ENCODE results near the gene TRMO.

The TRMO gene, protein sequence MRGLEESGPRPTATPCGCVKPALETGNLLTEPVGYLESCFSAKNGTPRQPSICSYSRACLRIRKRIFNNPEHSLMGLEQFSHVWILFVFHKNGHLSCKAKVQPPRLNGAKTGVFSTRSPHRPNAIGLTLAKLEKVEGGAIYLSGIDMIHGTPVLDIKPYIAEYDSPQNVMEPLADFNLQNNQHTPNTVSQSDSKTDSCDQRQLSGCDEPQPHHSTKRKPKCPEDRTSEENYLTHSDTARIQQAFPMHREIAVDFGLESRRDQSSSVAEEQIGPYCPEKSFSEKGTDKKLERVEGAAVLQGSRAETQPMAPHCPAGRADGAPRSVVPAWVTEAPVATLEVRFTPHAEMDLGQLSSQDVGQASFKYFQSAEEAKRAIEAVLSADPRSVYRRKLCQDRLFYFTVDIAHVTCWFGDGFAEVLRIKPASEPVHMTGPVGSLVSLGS

DNA sequence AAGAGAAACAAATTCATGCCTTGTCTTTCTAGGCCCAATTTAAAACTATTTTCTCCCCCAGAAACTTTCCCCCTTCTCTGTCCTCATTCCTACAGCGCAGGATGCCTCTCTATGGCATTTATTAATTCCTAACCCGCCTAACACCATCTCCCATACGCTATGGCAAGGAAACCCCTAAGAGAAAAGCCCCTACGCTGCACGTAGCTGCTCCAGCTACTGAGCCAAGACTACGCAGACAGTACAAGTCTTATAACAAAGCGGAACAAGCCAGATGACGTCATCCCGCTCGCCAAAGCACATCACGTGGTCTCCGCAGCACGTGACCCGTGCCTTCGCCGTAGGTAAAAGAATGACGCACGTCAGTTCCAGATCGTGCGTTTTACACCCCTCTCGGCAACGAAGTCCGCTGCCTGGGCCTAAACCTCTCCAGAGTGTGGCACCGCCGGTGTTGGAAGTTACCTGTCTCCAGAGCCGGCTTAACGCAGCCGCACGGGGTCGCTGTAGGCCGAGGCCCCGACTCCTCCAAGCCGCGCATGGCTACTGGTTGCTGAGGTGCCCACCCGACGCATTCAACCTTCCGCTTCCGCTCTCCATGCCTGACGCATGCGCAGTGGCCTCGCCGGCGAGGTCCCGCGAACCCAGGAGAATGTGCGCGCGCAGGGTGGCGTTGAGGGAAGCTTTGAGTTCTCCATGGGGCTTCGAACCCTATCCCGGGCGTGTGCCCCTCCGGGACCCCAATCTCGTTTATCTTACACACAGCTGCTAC lies at the start of gene TRMO:
Gene TRMO, minus strand, starts transcription at position 542 of the 766 bp plus-strand sequence. Its CDS starts 7 bp downstream, at position 535.
- peak; percentile 3; the same call in 1 of the 2 replicates for TF ChIP-seq CEBPB (IDR thresholded peaks at IDR 0.05)
- TF ChIP-seq NFIC (IDR thresholded peaks at IDR 0.05), result peak; percentile 40; the same call in 1 of the 2 replicates
- TF ChIP-seq, protein P1, sequence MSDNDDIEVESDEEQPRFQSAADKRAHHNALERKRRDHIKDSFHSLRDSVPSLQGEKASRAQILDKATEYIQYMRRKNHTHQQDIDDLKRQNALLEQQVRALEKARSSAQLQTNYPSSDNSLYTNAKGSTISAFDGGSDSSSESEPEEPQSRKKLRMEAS (IDR thresholded peaks at IDR 0.05), result peak; percentile 95
- peak; percentile 77 for TF ChIP-seq TCF12 (IDR thresholded peaks at IDR 0.05; ENCODE audit: low read depth)
- no peak for TF ChIP-seq FOXM1 (IDR thresholded peaks at IDR 0.05; ENCODE audit: borderline replicate concordance, low read depth)
- TF ChIP-seq EP300 (IDR thresholded peaks at IDR 0.05; ENCODE audit: borderline replicate concordance), result peak; percentile 49; the same call in 1 of the 2 replicates
- TF ChIP-seq, protein P2, sequence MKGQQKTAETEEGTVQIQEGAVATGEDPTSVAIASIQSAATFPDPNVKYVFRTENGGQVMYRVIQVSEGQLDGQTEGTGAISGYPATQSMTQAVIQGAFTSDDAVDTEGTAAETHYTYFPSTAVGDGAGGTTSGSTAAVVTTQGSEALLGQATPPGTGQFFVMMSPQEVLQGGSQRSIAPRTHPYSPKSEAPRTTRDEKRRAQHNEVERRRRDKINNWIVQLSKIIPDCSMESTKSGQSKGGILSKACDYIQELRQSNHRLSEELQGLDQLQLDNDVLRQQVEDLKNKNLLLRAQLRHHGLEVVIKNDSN (IDR thresholded peaks at IDR 0.05), result peak; percentile 100
- TF ChIP-seq TAF1 (IDR thresholded peaks at IDR 0.05; ENCODE audit: low read depth), result peak; percentile 68; the same call in 1 of the 2 replicates
- 0 out of 2 replicates have a peak, but pooled peaks have one; percentile 4 for TF ChIP-seq TEAD4 (IDR thresholded peaks at IDR 0.05)
- peak; percentile 93 for TF ChIP-seq CREB1 (IDR thresholded peaks at IDR 0.05; ENCODE audit: low read depth)
- no peak for TF ChIP-seq ZBTB7A (IDR thresholded peaks at IDR 0.05; ENCODE audit: low read depth)

DNA sequence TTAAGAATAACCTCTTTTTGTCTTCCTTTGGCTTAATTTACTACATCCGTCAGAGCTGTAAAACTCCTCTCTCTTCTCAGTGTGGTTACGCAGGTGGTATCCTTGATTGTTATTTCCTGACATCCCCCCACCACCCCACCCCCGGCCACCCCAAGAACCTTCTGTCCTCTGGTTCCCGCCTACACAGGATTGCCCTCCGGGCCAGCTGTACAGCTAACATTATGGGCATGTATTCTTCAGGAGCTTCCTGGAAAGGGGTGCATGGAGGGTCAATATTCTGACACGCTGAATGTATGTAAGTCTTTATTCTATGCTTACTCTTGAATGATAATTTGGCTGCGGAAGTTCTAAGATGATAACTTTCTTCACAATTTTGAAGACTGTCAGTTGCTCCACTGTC lies 47.9 kb upstream of the TRMO start:
- TF ChIP-seq EGR1 (IDR thresholded peaks at IDR 0.05) (no peak), YY1 (IDR thresholded peaks at IDR 0.05; ENCODE audit: low read depth) (no peak), NFIC (IDR thresholded peaks at IDR 0.05) (no peak), TEAD4 (IDR thresholded peaks at IDR 0.05) (no peak), EP300 (IDR thresholded peaks at IDR 0.05; ENCODE audit: borderline replicate concordance) (no peak), CREB1 (IDR thresholded peaks at IDR 0.05; ENCODE audit: low read depth) (no peak), RAD21 (IDR thresholded peaks at IDR 0.05; ENCODE audit: low read depth) (no peak), TCF12 (IDR thresholded peaks at IDR 0.05; ENCODE audit: low read depth) (no peak), FOXM1 (IDR thresholded peaks at IDR 0.05; ENCODE audit: borderline replicate concordance, low read depth) (no peak), CEBPB (IDR thresholded peaks at IDR 0.05) (no peak), TAF1 (IDR thresholded peaks at IDR 0.05; ENCODE audit: low read depth) (no peak), ZBTB7A (IDR thresholded peaks at IDR 0.05; ENCODE audit: low read depth) (no peak)
- TF ChIP-seq, protein P2 (IDR thresholded peaks at IDR 0.05), result no peak
- TF ChIP-seq, protein P1 (IDR thresholded peaks at IDR 0.05), result no peak
- TF ChIP-seq, protein P3, sequence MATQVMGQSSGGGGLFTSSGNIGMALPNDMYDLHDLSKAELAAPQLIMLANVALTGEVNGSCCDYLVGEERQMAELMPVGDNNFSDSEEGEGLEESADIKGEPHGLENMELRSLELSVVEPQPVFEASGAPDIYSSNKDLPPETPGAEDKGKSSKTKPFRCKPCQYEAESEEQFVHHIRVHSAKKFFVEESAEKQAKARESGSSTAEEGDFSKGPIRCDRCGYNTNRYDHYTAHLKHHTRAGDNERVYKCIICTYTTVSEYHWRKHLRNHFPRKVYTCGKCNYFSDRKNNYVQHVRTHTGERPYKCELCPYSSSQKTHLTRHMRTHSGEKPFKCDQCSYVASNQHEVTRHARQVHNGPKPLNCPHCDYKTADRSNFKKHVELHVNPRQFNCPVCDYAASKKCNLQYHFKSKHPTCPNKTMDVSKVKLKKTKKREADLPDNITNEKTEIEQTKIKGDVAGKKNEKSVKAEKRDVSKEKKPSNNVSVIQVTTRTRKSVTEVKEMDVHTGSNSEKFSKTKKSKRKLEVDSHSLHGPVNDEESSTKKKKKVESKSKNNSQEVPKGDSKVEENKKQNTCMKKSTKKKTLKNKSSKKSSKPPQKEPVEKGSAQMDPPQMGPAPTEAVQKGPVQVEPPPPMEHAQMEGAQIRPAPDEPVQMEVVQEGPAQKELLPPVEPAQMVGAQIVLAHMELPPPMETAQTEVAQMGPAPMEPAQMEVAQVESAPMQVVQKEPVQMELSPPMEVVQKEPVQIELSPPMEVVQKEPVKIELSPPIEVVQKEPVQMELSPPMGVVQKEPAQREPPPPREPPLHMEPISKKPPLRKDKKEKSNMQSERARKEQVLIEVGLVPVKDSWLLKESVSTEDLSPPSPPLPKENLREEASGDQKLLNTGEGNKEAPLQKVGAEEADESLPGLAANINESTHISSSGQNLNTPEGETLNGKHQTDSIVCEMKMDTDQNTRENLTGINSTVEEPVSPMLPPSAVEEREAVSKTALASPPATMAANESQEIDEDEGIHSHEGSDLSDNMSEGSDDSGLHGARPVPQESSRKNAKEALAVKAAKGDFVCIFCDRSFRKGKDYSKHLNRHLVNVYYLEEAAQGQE (IDR thresholded peaks at IDR 0.05; ENCODE audit: low read depth), result no peak

DNA sequence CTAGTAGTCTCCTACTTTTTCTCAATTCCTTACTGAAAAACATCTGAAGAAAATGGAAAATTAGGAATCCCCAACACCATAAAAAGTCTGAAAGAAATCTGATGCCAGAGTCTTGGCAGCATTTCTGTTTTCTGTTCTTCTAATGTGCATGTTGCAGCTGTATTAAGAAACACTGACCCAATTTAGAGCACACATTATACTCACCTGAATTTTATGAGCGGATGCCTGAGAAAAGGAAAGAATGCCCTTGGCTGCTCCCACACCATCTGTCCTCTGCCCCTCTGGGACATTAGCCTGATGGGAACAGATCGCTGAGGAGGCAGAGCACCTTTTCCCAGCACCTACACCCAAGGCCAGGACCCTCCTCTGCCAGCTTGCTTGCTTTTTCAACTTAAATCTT lies 46.7 kb upstream of the TRMO start:
- TF ChIP-seq EP300 (IDR thresholded peaks at IDR 0.05; ENCODE audit: borderline replicate concordance) (no peak), CEBPB (IDR thresholded peaks at IDR 0.05) (no peak), FOXM1 (IDR thresholded peaks at IDR 0.05; ENCODE audit: borderline replicate concordance, low read depth) (no peak), YY1 (IDR thresholded peaks at IDR 0.05; ENCODE audit: low read depth) (no peak), TCF12 (IDR thresholded peaks at IDR 0.05; ENCODE audit: low read depth) (no peak), TAF1 (IDR thresholded peaks at IDR 0.05; ENCODE audit: low read depth) (no peak), NFIC (IDR thresholded peaks at IDR 0.05) (no peak), TEAD4 (IDR thresholded peaks at IDR 0.05) (no peak), RAD21 (IDR thresholded peaks at IDR 0.05; ENCODE audit: low read depth) (no peak), CREB1 (IDR thresholded peaks at IDR 0.05; ENCODE audit: low read depth) (no peak), EGR1 (IDR thresholded peaks at IDR 0.05) (no peak), ZBTB7A (IDR thresholded peaks at IDR 0.05; ENCODE audit: low read depth) (no peak)
- TF ChIP-seq, protein P1 (IDR thresholded peaks at IDR 0.05), result no peak
- TF ChIP-seq, protein P3 (IDR thresholded peaks at IDR 0.05; ENCODE audit: low read depth), result no peak
- TF ChIP-seq, protein P2 (IDR thresholded peaks at IDR 0.05), result no peak

DNA sequence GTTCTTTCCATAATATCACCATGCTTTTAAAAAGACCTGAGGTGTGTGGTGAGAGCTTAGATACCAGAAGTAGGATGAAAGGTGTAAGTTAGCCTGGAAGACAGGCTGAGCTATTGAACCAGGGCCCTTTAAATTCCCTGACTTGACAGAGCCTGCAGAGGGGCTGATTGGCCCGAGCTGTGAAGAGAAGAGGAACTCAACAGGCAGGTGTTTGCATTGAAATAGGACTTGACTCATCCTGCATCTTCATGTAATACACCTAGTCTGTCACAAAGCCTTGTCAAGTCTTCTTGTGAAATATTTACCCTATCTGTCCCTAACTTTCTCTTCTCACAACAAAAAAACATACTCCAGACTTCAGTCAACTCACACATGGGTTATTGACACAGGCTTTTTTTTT lies 44.2 kb upstream of the TRMO start:
- TF ChIP-seq TEAD4 (IDR thresholded peaks at IDR 0.05) (no peak), CEBPB (IDR thresholded peaks at IDR 0.05) (no peak), NFIC (IDR thresholded peaks at IDR 0.05) (no peak), CREB1 (IDR thresholded peaks at IDR 0.05; ENCODE audit: low read depth) (no peak)
- TF ChIP-seq, protein P2 (IDR thresholded peaks at IDR 0.05), result no peak
